Neural cell (in vitro differentiated cells): ENCODE data around the gene FRMD4A. TPM values are rescaled to one million over a fixed set of nuclear protein-coding genes. Genes with fewer than 3 reads are reported as not detected.

Experiments
- H2AFZ ChIP-seq: fragments of 200-600, 300-800 bp; sonication (generic), shearing (Covaris generic); 2 replicates; pipeline ENCODE4 v1.6.0; 2014; ENCODE audit warnings: low read depth, mild to moderate bottlenecking, antibody characterized with exemption, low read length, moderate library complexity
- H3F3A ChIP-seq: fragments of 200-600 bp; shearing (Covaris generic); 2 replicates; pipeline ENCODE4 v1.6.1; 2016; ENCODE audit warnings: mild to moderate bottlenecking, moderate library complexity, mixed read lengths, antibody characterized with exemption, low read length; ENCODE audit not compliant: insufficient read depth, poor library complexity, severe bottlenecking
- H3K27ac ChIP-seq: fragments of 200-600, 300-800 bp; sonication (generic), shearing (Covaris generic); 2 replicates; pipeline ENCODE4 v1.5.1; 2014; ENCODE audit warnings: mild to moderate bottlenecking, low read length, moderate library complexity
- H3K27me3 ChIP-seq: fragments of 300-800, 200-600 bp; sonication (generic), shearing (Covaris generic); 2 replicates; pipeline ENCODE4 v1.6.0; 2014; ENCODE audit warnings: mild to moderate bottlenecking, low read depth, low read length, moderate library complexity; ENCODE audit not compliant: insufficient read depth
- H3K36me3 ChIP-seq: fragments of 300-800, 200-600 bp; sonication (generic), shearing (Covaris generic); 2 replicates; pipeline ENCODE4 v1.5.1; 2014; ENCODE audit warnings: mild to moderate bottlenecking, antibody characterized with exemption, low read length, moderate library complexity; ENCODE audit not compliant: insufficient read depth
- H3K4me2 ChIP-seq: fragments of 300-800, 200-600 bp; sonication (generic), shearing (Covaris generic); 2 replicates; pipeline ENCODE4 v1.6.0; 2014; ENCODE audit warnings: mild to moderate bottlenecking, low read length
- H3K4me3 ChIP-seq: fragments of 300-800, 200-600 bp; sonication (generic), shearing (Covaris generic); 2 replicates; pipeline ENCODE4 v1.5.1; 2014; ENCODE audit warnings: mild to moderate bottlenecking, low read length, moderate library complexity
- H3K79me2 ChIP-seq: fragments of 200-600 bp; shearing (Covaris generic); replicated peaks from 2 replicates; pipeline ENCODE4 v1.6.0; 2014; ENCODE audit warnings: mild to moderate bottlenecking, low read length, moderate library complexity; ENCODE audit not compliant: insufficient read depth
- H3K9ac ChIP-seq: fragments of 300-800, 200-600 bp; sonication (generic), shearing (Covaris generic); 2 replicates; pipeline ENCODE4 v1.6.1; 2016; ENCODE audit warnings: mild to moderate bottlenecking, low read length, mixed read lengths
- H3K9me2 ChIP-seq: fragments of 200-600 bp; shearing (Covaris generic); 2 replicates; pipeline ENCODE4 v1.6.1; 2016; ENCODE audit warnings: mild to moderate bottlenecking, low read length, mixed read lengths; ENCODE audit not compliant: insufficient read depth
- H3K9me3 ChIP-seq: fragments of 200-600, 300-800 bp; sonication (generic), shearing (Covaris generic); 2 replicates; pipeline ENCODE4 v1.6.1; 2016; ENCODE audit warnings: mild to moderate bottlenecking, mixed run types, low read length, moderate library complexity, mixed read lengths
- H4K20me1 ChIP-seq: fragments of 200-600 bp; shearing (Covaris generic); 2 replicates; pipeline ENCODE4 v1.6.1; 2016; ENCODE audit warnings: mild to moderate bottlenecking, mixed run types; ENCODE audit not compliant: insufficient read depth
- CTCF ChIP-seq: fragments of 450-650 bp; IDR thresholded peaks from 2 replicates; pipeline ENCODE4 v1.5.1; 2014; ENCODE audit warnings: antibody characterized with exemption, mild to moderate bottlenecking, moderate library complexity; ENCODE audit not compliant: poor library complexity, severe bottlenecking
- EP300 ChIP-seq: fragments of 450-650 bp; conservative IDR thresholded peaks from 2 replicates; pipeline ENCODE4 v1.6.1; 2014; ENCODE audit warnings: antibody characterized with exemption, mild to moderate bottlenecking, moderate library complexity; ENCODE audit not compliant: poor library complexity, severe bottlenecking
- EZH2 ChIP-seq: fragments of 200-600, 300-800 bp; shearing (Covaris generic), sonication (generic); IDR thresholded peaks from 2 replicates; pipeline ENCODE4 v1.6.1; 2014; ENCODE audit warnings: antibody characterized with exemption, low read length, borderline replicate concordance, mild to moderate bottlenecking; ENCODE audit not compliant: insufficient read depth, poor library complexity, severe bottlenecking
- MXI1 ChIP-seq: fragments of 450-650 bp; conservative IDR thresholded peaks from 2 replicates; pipeline ENCODE4 v1.6.1; 2014; ENCODE audit warnings: antibody characterized with exemption, mild to moderate bottlenecking; ENCODE audit not compliant: poor library complexity, severe bottlenecking
- POLR2AphosphoS5 ChIP-seq: IDR thresholded peaks from 2 replicates; pipeline ENCODE4 v1.6.1; 2012
- RAD21 ChIP-seq: fragments of 450-650 bp; conservative IDR thresholded peaks from 2 replicates; pipeline ENCODE4 v1.6.1; 2014; ENCODE audit warnings: antibody characterized with exemption, mild to moderate bottlenecking, moderate library complexity
- REST ChIP-seq: IDR thresholded peaks from 2 replicates; pipeline ENCODE4 v1.6.1; 2012; ENCODE audit warnings: borderline replicate concordance
- SMC3 ChIP-seq: fragments of 450-650 bp; conservative IDR thresholded peaks from 2 replicates; pipeline ENCODE4 v1.6.1; 2014; ENCODE audit warnings: antibody characterized with exemption, mild to moderate bottlenecking, moderate library complexity; ENCODE audit not compliant: poor library complexity
- TAF1 ChIP-seq: IDR thresholded peaks from 2 replicates; pipeline ENCODE4 v1.6.1; 2012; ENCODE audit warnings: low read depth
- polyA plus RNA-seq: library from polyadenylated mRNA; depleted of rRNA; stranded (reverse); fragments of >200 nt; gene quantifications from 2 replicates; pipeline ENCODE4 v1.2.3, GENCODE V29; 2014

The FRMD4A gene
- polyA plus RNA-seq, 1 donor from 2014 or later = 36.5 TPM

GRCh38 chr10:13959443-13960359 lies 371.0 kb downstream of the FRMD4A start:
- no peaks in the 10 kb centered on the region for H4K20me1 ChIP-seq
- no peaks in the 10 kb centered on the region for H3K36me3 ChIP-seq
- no peak overlapping the region for H3K4me3 ChIP-seq
- H3K9me2 ChIP-seq = no peaks in the 10 kb centered on the region
- no peak overlapping the region for H3K9ac ChIP-seq
- no peak overlapping the region for H3K4me2 ChIP-seq
- H3F3A ChIP-seq = no peaks in the 10 kb centered on the region
- no peaks in the 10 kb centered on the region for H3K27me3 ChIP-seq
- no peaks in the 10 kb centered on the region for H3K79me2 ChIP-seq
- no peak overlapping the region for H3K27ac ChIP-seq
- H2AFZ ChIP-seq = no peak overlapping the region
- no peaks in the 10 kb centered on the region for H3K9me3 ChIP-seq
- no peak for TF ChIP-seq POLR2AphosphoS5
- no peak for TF ChIP-seq EP300
- no peak for TF ChIP-seq RAD21
- no peak for TF ChIP-seq SMC3
- TF ChIP-seq EZH2 = no peak
- TF ChIP-seq REST = no peak
- no peak for TF ChIP-seq MXI1
- TF ChIP-seq TAF1 = no peak
- no peak for TF ChIP-seq CTCF

- Histone ChIP-seq H3K27ac (no peak overlapping the region), H2AFZ (no peak overlapping the region)
Observed at GRCh38 chr10:13957856-13958255, 372.9 kb downstream of the FRMD4A start.

More at GRCh38 chr10:13957856-13958255, 372.9 kb downstream of the FRMD4A start:
- Histone ChIP-seq H3K79me2 (no peaks in the 10 kb centered on the region), H4K20me1 (no peaks in the 10 kb centered on the region), H3K4me2 (no peak overlapping the region), H3K36me3 (no peaks in the 10 kb centered on the region), H3K9me3 (no peaks in the 10 kb centered on the region), H3K9me2 (no peaks in the 10 kb centered on the region), H3K27me3 (no peaks in the 10 kb centered on the region), H3F3A (no peaks in the 10 kb centered on the region), H3K4me3 (no peak overlapping the region), H3K9ac (no peak overlapping the region)
- TF ChIP-seq SMC3 = no peak
- no peak for TF ChIP-seq RAD21
- TF ChIP-seq POLR2AphosphoS5 = no peak
- no peak for TF ChIP-seq EP300
- no peak for TF ChIP-seq REST
- TF ChIP-seq CTCF = no peak
- TF ChIP-seq MXI1 = no peak
- no peak for TF ChIP-seq EZH2
- no peak for TF ChIP-seq TAF1
